ENCODE results near the gene AGAP1.

DNA sequence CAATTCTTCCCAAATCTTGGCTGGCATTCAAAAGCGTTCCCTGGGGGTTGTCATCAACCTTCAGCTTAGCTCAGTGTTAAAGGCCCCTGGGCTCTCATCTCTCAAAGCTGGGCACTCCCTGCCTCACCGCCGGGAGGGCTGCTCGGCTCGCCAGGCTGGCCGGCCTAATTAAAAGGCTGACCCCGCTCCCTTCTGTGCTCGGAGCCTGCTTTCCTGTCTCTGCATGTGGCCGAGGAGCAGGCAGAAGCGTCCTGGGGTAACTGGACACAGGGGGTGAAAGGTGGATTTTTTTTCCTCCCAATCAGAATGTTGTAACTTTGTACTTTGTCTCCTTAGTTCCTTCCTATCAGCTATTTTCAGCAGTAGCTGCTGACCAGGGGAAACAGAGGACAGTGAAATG lies 443.2 kb downstream of the AGAP1 start:
- no peak for TF ChIP-seq CTCF (IDR thresholded peaks at IDR 0.05)
- TF ChIP-seq POLR2A (IDR thresholded peaks at IDR 0.05), result no peak
